GM19395 (cell line): Measurements from ENCODE around the gene CFAP410.

Experiments used
- ATAC-seq: cut with Tn5 transposase; IDR thresholded peaks from one replicate; pipeline ENCODE4 v1.9.1; 2021; ENCODE audit warnings: mild to moderate bottlenecking, moderate library complexity; ENCODE audit not compliant: unreplicated experiment

The CFAP410 gene

DNA sequence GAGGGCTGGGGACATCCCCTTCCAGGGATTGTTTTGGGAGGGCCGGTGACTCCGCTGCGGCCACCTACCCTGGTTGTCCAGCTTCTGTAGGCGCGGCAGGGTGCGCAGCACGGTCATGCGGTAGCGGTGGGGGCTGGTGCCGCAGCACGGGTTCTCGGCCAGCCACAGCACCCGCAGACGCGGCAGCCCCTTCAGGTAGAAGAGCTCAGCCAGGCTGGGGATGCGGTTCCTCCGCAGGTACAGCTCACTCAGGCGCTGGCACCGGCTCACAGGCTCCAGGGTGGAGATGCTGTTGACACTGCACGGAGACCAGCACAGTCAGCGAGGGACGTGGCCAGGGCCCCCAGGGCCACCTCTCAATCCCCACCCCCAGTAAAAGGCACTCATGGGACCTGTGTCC is 6.2 kb downstream of the CFAP410 start:
- ATAC-seq: no peak

DNA sequence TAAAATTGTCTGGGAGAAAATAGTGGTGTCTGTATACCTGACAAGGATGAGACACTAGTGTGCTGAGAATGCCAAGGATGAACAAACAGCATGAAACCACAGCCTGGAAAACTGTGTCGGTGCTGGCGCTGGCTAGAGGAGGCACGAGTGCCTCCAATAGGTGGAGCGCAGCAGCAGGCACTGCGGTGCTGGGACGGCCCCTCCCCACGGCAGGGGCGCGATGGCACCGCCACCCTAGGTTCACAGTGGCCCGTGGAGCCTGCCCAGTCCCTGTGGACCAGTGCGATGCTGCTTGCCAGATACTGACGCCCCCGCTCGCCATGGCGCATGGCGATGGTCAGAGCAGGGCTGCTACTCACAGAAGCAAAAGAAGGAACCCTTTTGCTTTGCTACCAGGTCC is 6.8 kb downstream of the CFAP410 start:
- ATAC-seq: no peak

DNA sequence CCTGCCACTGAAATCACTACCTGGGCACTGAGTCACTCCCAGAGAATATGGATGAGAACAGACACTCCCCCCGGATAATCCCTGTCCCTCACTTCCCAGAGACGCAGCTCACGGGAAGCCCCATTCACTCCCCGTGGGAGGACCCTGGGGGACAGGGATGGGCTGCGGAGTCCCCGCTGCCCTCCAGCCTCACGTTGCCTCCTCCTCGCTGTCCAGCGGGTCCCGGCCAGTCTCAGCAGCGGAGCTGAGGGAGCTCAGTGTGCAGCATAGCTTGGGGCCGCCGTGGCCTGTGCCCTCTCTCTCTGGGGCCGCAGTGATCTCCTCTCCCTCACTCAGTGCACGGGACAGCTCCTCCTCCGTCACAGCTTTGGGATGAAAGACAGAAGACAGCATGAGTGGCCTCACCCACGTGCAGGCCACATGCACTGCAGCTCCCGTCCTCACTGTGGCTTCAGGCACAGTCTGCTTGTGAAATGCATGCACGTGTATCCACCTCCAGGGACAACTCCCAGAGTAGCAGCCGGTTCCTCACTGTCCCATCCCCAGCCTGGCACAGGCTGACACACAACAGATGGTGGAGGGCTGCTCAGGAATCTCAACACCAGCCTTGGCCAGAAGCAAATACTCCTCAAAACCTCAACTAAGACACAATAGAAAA is 7.4 kb downstream of the CFAP410 start:
- no peak for ATAC-seq

DNA sequence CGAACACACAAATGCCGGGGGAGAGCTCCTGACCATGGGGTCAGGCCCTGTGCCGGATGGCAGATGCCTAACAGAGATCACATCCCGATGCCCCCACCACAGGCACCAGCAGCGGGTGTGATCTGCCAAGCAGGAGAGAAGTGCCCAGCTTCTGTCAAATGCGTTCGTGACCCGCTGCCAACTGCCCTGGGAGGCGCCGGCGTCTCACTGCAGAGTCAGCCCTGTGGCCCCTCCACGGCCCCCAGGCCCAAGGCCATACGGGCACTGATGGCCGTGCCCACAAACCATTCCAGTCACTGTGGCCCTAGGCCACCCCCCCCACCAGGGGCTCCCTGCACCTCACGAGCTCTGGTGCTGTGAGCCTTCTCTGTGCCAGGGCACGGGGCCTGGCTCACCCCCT is 8.0 kb downstream of the CFAP410 start:
- ATAC-seq: no peak

DNA sequence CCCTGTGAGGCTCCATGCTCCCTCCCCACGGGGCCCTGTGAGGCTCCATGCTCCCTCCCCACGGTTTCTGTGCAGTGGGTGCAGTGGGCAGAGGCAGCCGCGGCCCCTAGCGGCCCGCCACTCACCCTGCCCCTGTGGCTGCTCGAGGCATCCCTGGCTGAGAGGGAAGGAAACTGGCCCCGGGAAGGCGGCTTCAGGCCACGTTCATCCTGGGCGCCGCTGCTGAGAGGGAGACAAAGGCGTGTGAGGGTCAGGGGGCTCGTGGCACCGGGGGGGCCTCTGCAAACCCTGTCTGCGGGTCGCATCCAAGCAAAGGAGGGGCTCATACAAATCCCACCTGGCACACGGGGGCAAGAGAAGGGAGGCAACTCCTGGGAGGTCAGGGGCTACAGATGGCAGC is 8.5 kb downstream of the CFAP410 start:
- no peak for ATAC-seq

DNA sequence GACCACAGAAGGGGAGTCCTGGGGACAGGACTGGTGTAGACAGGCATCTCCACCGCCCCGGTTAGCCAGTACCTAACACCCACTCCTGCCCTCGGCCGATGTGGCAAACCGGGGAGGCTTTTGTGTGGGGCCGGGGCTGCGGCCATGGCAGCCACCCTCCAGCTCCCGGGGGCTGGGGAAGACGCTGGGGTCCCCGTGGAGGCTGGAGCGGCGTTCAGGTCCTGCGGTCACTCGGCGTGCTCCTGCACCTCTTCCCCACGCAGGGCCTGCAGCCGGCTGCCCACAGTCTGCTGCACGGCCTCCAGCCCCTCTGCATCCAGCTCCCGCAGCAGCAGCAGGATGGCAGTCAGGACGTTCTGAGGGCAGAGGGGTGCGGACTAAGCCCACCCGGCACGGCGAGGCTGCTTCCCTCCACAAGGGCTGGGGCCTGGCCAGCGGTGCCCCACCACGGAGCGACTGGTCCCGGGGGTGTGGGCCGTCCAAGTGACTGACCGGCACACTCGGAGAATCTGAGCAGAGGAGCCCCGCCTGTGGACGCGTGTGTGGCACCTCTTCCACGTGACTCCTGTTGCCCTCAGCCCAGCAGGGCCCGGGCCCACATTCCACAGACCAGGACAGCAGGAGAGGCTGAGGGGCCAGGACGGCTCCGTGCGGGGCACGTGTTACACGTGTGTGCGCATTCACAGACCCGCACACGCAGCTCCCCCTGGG is 9.1 kb downstream of the CFAP410 start:
- ATAC-seq: no peak

DNA sequence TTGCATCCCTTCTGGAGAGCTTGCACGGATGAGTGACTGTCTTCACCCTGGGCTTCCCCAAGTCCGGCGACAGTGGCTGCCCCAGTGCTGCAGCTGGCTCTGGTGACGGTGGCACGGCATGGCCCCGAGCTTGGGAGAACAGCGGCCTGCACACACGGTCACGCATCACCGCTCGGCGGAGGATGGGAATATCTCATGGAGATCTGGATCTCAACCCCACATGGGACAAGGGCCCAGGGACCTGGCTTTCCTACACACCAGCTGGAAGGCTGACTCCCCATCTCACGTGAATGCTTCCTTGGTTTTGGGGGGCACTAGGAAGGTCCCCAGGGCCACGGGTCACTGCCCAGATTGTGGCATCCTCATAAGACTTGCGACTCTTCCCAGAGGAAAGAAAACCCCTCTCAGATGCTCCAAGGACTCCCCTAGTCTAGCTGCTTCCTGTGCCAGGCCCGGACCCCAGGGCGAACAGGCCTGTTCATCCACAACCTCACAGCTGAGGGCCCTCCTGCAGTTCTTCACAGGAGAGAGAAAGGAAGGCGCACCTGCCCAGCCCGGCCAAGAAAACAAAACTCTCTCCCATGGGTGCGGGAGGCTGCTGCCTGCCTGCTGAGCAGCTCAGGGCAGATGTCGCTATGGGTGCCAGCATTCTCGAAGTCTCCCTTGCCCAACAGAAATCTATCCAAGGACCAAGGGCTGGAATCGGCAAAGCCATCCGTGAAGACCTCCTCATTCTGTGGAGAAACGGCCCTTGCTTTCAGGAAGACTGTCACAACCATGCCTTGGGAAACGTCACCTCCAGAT is 9.9 kb downstream of the CFAP410 start:
- ATAC-seq: no peak

DNA sequence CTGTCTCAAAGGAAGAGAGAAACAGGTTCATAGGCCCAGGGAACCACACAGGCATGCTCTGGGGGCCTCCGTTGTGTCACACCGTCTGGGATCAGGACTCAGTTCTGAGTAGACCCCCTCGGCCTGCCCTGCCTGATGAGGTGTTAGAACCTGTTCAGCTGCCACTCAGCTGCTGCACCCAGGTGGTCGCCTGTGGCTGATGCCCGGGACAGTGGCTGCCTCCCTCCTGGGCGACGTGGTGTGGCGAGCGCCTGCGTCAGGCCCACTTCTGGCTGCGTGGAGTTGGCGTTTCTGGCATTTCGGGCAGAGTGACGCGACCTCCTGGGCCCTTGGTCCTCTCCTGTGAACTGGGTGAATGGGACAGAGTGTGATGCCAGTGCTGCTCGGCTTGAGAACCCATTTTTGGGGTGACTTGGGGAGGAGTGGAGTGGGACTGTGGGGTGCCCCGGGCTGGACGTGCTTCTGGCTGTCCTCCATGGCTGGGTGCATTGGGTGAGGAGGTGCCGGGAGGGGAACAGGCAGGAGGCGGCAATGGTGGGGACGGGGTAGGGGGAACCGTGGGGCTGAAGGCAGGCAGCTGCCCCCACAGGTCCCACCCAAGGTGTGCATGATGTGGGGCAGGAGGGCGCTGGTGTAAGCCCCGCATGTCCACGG is 10.8 kb downstream of the CFAP410 start:
- no peak for ATAC-seq

DNA sequence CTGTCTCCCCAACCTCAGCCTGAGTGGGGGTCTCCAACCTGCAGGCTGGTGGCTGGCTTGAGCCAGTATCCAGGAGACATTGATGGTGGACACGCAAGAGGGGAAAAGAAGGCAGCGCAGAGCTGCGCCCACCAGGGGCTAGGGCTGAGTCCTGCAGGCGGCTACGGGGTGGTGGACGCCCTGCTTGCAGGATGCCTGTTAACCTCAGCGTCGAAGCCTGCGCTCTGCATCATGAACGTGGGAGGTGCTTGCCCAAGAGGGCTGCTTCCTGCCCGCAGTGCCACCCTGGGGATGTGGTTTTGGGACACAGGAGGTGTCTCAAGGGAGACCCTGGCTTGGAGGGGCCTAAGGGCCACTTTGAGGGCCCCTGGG is 11.6 kb downstream of the CFAP410 start:
- ATAC-seq: no peak

DNA sequence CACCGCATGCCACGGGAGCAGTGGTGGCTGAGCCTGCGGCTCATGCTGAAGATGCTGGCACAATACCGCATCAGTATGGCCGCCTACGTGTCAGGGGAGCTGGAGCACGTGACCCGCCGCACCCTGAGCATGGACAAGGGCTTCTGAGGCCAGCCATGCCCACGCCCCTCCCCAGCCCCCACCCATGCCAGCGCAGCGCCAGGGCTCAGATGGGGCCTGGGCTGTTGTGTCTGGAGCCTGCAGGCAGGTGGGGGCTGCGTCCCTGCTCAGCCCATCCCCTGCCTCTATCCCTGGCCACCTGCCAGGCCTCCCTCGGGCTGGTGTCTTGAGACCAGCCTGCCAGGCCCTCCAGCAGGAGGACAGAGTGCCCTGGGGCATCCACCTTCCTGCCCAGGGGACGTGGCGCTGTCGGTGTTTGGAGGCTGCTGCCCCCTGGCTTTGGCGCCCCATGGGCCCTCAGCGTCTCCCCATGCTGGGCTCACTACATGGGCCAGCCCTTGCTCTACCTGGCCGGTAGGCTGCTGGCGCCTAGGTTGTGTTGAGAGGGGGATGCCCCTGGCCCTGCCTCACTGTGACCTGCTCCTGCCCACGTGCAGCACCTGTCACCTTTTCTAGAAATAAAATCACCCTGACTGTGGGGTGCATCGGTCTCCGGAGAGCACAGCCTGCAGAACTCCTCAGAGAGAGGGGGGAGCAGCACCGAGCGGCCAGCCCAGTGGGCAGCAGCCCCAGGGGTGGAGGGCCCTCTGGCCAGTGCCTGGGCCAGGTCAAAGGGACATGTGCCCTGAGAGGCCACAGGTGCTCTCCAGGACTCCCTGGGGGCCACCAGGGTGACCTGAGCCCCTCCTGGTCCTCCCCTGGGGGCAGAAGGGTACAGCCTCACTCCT is 12.2 kb downstream of the CFAP410 start:
- ATAC-seq: no peak

DNA sequence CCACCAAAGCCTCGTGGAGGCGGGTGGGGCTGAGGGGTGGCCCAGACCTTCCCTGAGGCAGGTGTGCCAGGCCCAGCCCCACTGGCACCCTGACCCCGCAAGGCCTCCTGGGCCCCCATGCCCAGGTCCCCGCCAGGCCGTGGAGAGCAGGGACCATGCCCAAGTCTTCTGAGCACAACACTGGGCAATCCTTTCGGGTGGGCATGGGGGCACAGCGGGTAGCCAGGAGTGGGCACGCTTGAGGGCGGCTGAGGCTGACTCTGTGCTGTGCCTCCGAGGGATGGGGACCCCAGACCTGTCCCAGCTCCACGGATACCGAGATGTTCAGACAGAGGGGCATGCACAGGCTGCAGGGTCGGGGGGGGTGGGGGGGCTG is 12.9 kb downstream of the CFAP410 start:
- no peak for ATAC-seq

DNA sequence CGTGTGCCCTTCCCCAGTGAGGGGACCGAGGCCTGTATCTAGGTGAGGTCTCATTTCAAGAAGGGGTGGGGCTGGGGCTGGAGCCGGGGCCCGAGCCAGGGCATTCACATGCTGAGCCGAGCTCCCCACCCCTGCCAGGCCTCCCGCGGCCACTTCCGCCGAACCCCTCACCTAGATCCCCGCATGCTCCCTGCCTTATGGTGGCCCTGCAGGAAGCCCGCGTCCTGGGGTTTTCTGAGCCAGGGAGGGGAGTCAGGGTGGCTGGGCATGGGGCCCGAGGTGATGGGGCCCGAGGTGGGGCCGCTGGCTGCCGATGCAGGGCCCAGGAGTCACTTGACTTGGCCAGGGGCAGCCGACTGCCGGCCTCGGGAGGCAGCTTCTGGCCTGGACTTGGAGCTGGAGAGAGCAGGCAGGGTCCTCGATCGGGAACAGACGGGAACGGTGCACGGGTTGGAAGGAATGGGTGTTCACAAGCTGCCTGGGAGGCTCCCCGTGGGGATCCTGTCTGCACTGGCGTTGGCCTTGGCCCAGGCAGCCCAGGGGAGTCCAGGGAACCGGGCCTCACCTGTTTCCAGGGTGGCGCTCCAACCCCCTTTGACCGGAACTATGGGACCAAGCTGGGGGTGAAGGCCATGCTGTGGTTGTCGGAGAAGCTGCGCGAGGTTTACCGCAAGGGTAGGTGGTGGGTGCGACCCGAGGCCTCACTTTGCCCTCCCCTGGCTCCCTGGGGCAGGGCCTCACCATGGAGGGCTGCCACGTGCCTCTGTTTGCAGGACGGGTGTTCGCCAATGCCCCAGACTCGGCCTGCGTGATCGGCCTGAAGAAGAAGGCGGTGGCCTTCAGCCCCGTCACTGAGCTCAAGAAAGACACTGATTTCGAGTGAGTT is 13.6 kb downstream of the CFAP410 start:
- no peak for ATAC-seq

DNA sequence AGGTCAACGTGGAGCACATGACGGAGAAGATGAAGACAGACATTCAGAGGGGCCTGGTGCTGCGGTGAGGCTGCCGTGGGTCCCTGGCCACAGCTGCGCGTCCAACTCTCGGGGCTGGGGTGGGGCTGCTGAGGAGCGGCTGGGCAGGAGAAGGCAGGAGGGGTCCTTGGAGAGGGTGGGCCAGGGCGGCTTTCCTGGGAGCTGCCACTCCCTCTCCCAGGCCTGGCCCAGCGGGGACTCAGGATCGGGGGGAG is 14.4 kb downstream of the CFAP410 start:
- no peak for ATAC-seq

DNA sequence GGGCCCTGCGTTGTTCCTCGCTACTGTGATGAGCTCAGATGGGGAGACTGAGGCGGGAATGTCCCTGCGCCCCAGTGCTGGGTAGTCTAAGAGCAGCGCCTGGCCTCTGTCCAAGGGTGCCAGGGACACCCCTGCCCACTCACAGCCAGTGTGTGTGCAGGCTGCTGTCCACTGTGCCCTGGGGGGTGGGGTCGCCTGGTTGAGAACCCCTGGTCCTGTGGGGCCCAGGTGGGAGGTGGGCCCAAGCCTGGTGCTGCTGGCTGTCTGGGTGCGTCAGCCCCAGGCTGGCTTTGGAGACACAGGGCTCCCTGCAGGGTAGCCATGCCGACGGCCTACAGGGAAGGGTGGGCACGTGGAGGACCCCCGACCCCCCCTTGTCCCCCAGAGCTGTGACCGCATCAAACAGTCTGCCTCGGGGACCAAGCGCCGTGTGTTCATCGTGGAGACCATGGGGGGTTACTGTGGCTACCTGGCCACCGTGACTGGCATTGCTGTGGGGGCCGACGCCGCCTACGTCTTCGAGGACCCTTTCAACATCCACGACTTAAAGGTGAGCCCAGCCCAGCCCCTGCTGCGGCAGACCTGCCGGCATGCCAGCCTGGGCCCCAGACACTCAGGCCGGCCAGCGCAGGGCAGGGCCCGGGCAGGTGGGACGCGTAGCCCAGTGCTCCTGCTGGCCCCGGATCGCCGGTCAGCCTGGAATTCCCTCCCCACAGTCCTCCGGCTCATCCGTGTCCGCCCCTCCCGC is 14.9 kb downstream of the CFAP410 start:
- ATAC-seq: no peak

DNA sequence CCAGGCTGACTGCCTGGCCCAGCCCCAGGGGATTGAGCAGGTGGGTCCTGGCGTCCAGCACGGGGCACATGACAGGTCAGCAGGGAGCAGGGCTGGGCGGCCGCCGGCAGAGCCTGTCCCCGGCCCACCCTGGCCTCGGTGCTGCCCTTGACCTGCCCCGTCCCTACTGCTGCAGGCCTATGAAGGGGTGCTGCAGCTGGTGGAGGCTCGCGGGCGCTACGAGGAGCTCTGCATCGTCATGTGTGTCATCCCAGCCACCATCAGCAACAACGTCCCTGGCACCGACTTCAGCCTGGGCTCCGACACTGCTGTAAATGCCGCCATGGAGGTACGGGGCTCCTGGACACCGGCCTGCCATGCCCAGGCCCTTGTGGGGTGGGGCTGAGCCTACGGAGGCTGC is 15.6 kb downstream of the CFAP410 start:
- ATAC-seq: no peak

DNA sequence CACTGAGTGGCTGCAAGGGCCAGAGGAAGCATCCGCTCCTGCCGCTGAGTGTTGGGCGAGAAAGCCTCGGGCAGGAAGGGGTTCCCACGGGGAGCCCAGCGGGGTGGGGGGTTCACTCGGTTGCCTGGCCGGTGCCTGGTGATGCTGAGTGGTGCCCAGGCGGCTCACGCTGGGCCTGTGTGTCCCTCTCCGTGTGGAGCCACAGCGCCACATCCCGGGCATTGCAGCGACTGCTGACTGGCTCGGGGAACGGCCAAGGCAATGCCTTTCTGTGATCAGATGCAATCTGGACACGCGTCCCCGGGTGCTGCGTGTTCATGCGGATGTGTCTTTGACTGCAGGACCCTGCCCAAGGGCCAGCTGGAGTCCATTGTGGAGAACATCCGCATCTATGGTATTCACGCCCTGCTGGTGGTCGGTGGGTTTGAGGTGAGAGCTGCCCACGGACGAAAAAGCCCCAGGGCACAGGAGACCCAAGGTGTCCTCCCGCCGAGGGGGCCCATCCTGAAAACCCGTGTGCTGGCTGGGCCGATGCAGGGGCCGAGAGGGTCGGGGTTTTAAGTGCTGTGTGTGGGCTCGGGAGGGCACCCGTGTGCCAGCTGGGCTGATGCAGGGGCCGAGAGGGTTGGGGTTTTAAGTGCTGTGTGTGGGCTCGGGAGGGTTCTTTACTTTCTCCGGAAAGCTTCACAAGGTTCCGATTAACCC is 16.4 kb downstream of the CFAP410 start:
- ATAC-seq: no peak

DNA sequence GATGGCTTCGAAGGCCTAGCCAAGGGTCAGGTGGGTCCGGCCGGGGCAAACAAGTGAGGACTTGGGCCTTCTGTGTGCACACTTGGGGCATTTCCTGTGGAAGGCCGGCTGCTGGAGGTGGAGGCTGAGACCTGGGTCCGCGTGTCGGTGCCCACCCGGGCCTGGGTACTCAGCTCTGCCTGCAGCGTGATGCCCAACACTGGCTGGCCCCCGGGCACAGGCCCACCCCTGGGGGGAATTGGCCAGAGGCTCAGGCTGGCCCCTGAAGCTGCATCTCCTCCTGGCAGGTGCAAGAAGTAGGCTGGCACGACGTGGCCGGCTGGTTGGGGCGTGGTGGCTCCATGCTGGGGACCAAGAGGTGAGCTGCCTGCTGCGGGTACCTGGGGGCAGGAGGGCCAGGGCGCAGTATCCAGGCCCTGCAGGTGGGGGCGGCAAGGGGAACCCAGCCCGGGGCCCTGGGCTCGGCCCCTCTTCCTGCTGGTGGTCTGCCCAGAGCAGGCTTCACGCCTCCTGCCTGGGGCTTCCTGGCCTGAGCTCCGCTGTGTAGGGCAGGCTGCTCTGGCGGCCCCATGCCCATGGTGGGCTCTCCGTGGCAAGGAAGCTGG is 17.2 kb downstream of the CFAP410 start:
- no peak for ATAC-seq

DNA sequence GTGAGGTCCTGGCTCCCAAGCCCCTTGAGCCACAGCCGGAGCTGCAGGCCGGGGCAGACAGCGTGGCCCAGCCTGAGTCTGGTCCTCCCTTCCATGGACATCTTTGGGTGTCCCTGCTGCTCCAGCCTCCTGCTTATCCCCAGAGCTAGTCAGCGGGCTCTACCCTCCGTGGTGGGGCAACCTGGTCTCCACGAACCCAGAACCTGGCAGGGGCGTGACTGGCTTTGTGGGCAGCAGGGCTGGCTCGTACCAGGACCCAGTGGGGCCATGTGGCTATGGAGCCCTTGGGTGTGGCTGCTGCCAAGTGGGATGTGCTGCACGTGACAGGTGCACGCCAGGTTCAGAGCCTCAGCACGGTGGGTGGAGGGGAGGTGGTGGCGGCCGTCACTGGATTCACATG is 18.3 kb downstream of the CFAP410 start:
- no peak for ATAC-seq
